ENCODE data around the gene RBSN. TPM values are rescaled to one million over a fixed set of nuclear protein-coding genes. Genes with fewer than 3 reads are reported as not detected.
A peak's percentile ranks its signal among the peaks of the same experiment; 100 is the strongest.

RBSN gene
- total RNA-seq, 3 donors from 2014 or later: 28.6 to 30.5 (median 29.6) TPM

DNA sequence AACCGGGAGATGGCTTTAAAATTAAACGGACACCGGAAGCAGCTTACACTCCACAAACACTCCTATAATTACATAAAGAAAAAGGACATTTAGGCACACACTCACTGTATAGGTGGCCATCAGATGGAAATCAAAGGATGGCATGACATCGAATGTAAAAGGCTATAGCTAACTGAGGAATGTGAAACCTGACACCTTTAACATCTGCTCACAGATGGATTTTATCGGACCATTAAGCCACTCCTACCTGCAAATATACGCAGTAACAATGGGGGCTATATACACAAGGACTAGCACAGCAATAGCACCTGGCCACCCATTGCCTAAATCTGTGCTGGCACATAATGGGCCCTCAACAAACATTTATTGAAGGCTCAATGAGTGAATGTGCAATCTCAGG, 14.5 kb upstream of the RBSN start:
- H3K27ac ChIP-seq: no peak overlapping the region
- DNase-seq (ENCODE audit: low spot score in 2 of 2): no peak
- intact Hi-C loops (cut with DNase I; ENCODE audit: low total_unique reads): no loop called here
- no peaks in the 10 kb centered on the region for H3K36me3 ChIP-seq
- H3K9me3 ChIP-seq: no peaks in the 10 kb centered on the region
- no peaks in the 10 kb centered on the region for H3K27me3 ChIP-seq
- H3K4me3 ChIP-seq: no peak overlapping the region
- TF ChIP-seq, protein P1, sequence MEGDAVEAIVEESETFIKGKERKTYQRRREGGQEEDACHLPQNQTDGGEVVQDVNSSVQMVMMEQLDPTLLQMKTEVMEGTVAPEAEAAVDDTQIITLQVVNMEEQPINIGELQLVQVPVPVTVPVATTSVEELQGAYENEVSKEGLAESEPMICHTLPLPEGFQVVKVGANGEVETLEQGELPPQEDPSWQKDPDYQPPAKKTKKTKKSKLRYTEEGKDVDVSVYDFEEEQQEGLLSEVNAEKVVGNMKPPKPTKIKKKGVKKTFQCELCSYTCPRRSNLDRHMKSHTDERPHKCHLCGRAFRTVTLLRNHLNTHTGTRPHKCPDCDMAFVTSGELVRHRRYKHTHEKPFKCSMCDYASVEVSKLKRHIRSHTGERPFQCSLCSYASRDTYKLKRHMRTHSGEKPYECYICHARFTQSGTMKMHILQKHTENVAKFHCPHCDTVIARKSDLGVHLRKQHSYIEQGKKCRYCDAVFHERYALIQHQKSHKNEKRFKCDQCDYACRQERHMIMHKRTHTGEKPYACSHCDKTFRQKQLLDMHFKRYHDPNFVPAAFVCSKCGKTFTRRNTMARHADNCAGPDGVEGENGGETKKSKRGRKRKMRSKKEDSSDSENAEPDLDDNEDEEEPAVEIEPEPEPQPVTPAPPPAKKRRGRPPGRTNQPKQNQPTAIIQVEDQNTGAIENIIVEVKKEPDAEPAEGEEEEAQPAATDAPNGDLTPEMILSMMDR (IDR thresholded peaks at IDR 0.05): no peak
- H3K4me1 ChIP-seq: no peaks in the 10 kb centered on the region

DNA sequence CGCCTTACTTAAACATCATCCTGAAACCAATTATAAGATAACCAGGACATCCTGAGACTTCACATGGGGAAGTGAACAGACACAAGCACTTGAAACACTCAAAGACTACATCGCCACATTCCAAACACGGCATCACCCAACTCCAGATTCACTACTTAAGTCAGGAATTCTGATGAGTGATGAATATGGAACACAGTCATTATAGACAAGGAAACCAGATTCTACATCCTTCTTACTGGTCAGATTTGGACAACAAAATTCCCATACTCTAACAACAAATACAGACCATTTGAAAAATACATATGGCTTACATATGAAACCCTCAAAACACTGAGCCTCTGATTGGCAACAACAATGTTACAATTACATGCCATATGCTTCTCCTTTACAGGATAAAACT, 13.1 kb upstream of the RBSN start:
- intact Hi-C loops (cut with DNase I; ENCODE audit: low total_unique reads): no loop called here
- DNase-seq (ENCODE audit: low spot score in 2 of 2): no peak
- TF ChIP-seq POLR2A (IDR thresholded peaks at IDR 0.05) (no peak), POLR2AphosphoS5 (IDR thresholded peaks at IDR 0.05) (no peak)
- TF ChIP-seq, protein P1 (IDR thresholded peaks at IDR 0.05): no peak
- no peaks in the 10 kb centered on the region for H3K36me3 ChIP-seq
- no peaks in the 10 kb centered on the region for H3K4me1 ChIP-seq
- no peaks in the 10 kb centered on the region for H3K9me3 ChIP-seq
- H3K27ac ChIP-seq: no peak overlapping the region
- no peaks in the 10 kb centered on the region for H3K27me3 ChIP-seq
- H3K4me3 ChIP-seq: no peak overlapping the region

DNA sequence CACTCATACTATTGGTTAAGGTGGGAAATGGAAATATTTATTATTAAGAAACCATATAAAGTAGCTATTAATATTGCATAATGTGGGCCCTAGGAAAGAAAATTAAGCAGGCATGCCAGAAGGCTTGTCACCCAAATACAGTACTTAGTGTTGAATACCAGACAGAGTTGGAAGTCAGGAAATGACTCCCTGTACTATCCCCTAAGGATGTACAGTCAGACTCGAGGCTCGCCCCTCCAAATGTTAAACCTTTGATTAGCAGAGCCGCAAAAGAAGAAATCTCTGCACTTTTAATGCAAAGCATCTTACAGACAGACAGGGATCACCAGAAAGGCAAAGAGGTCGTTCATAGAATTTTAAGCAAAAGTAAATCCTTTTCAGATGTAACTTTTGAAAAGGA, 11.3 kb upstream of the RBSN start:
- no peak for DNase-seq (ENCODE audit: low spot score in 2 of 2)
- H3K27me3 ChIP-seq: no peaks in the 10 kb centered on the region
- H3K4me1 ChIP-seq: no peaks in the 10 kb centered on the region
- intact Hi-C loops (cut with DNase I; ENCODE audit: low total_unique reads): no loop called here
- H3K4me3 ChIP-seq: no peak overlapping the region
- no peak overlapping the region for H3K27ac ChIP-seq
- TF ChIP-seq, protein P1 (IDR thresholded peaks at IDR 0.05): no peak
- no peak for TF ChIP-seq POLR2A (IDR thresholded peaks at IDR 0.05)
- TF ChIP-seq POLR2AphosphoS5 (IDR thresholded peaks at IDR 0.05): no peak
- no peaks in the 10 kb centered on the region for H3K9me3 ChIP-seq
- no peaks in the 10 kb centered on the region for H3K36me3 ChIP-seq

DNA sequence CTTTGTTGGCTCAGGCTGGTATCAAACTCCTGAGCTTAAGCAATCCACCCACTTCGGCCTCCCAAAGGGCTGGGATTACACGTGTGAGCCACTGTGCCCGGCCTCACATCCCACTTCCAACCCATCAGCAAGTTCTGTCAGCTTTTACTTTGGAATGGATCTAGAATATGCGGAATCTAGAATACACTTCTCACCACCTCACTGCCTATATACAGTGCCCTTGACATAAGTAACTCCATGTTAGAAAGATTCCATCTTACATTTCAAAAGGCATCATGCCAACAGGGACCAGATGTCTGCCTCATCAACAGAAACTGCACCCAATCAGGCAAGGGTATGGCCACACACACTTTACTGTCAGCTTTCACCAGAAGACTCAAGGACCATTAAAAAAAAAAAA, 9.9 kb upstream of the RBSN start:
- H3K27me3 ChIP-seq: no peaks in the 10 kb centered on the region
- intact Hi-C loops (cut with DNase I; ENCODE audit: low total_unique reads): no loop called here

DNA sequence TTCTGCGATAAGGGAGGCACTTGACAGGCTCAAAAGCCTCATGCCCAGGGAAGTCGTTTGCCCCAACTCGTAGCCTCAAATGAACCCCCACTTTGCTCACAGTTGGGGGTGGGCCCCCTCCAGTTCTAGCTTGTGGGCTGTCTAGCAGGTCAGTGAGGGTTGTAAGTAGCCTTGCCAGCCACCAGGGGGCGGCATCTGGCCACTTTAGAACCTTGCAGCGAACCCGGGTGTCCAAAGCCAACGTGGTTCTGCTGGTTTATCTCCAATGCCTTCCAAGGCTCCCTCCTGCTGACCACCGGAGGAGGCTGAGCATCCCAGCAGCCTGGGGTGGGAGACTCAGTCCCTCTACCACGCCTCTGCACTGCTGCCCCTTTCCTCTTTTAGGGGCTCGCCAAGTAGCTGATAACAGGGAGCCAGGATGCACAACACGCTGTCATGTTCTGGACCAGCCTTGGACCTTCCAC, 9.2 kb upstream of the RBSN start:
- TF ChIP-seq, protein P1 (IDR thresholded peaks at IDR 0.05): peak; percentile 28 to 74 (median 66)
- no peak for TF ChIP-seq POLR2A (IDR thresholded peaks at IDR 0.05)
- DNase-seq (ENCODE audit: low spot score in 2 of 2): peak; percentile 25 to 65
- Histone ChIP-seq H3K4me1 (no peaks in the 10 kb centered on the region), H3K27ac (no peak overlapping the region), H3K27me3 (no peaks in the 10 kb centered on the region), H3K36me3 (no peaks in the 10 kb centered on the region), H3K4me3 (peak overlapping the region in 1 of 3 donors; percentile 32), H3K9me3 (no peaks in the 10 kb centered on the region)
- intact Hi-C loops (cut with DNase I; ENCODE audit: low total_unique reads): no loop called here

More for the DNA sequence above, 9.9 kb upstream of the RBSN start:
- no peak for TF ChIP-seq POLR2A (IDR thresholded peaks at IDR 0.05)
- no peak for TF ChIP-seq POLR2AphosphoS5 (IDR thresholded peaks at IDR 0.05)
- TF ChIP-seq, protein P1 (IDR thresholded peaks at IDR 0.05): no peak
- Histone ChIP-seq H3K4me1 (no peaks in the 10 kb centered on the region), H3K4me3 (no peak overlapping the region), H3K9me3 (no peaks in the 10 kb centered on the region), H3K27ac (no peak overlapping the region), H3K36me3 (no peaks in the 10 kb centered on the region)
- DNase-seq (ENCODE audit: low spot score in 2 of 2): no peak

Measured in breast epithelium (tissue), 4 donors.